Uterus (tissue), 2 donors: ENCODE data around the gene SPINK1.

ENCODE experiments used
- CTCF ChIP-seq, 4 experiments: fragments of 200-600 bp in 2 of 4; fragments of 450-650 bp in 2 of 4; sonication (generic) in 2 of 4; IDR thresholded peaks; one replicate each; pipeline ENCODE4 v1.5.1; 2016 to 2019; ENCODE audit warnings: antibody characterized with exemption in 4 of 4, mild to moderate bottlenecking in 2 of 4, moderate library complexity in 1 of 4
- POLR2A ChIP-seq, 2 donors: fragments of 450-650 bp; IDR thresholded peaks; one replicate each; pipeline ENCODE4 v1.6.1; 2016; ENCODE audit warnings: antibody characterized with exemption in 2 of 2, mild to moderate bottlenecking in 1 of 2, moderate library complexity in 1 of 2

- no peak for TF ChIP-seq CTCF (IDR thresholded peaks at IDR 0.05)
- no peak for TF ChIP-seq POLR2A (IDR thresholded peaks at IDR 0.05)
Observed at GRCh38 chr5:147851578-147851977, 20.1 kb upstream of the SPINK1 start.
